PC-9 (cell line): Measurements from ENCODE around the gene SELENOT. TPM values are rescaled to one million over a fixed set of nuclear protein-coding genes. Genes with fewer than 3 reads are reported as not detected.

Source experiments
- BruUV-seq: library from RNA; stranded (reverse); fragments of 400-500 nt; replicated peaks from 2 replicates; lab custom pipeline; 2021; lab: Mats Ljungman, UMichigan
- CTCF ChIA-PET: fragments of 300-600 bp; sonication (Branson Sonifier 250); formaldehyde crosslinking; loops from one replicate; lab custom pipeline; 2022; ENCODE audit warnings: antibody characterized with exemption; lab: Charles Lee
- POLR2A ChIA-PET: fragments of 300-600 bp; sonication (Branson Sonifier 250); formaldehyde crosslinking; loops from one replicate; lab custom pipeline; 2022; ENCODE audit warnings: antibody characterized with exemption; ENCODE audit not compliant: unreplicated experiment; lab: Charles Lee
- DNase-seq, 2 experiments: peaks; one replicate each; pipeline versions ENCODE4 v3.0.0 to v3.0.0-alpha.2; 2015 to 2022; ENCODE audit warnings: mixed read lengths in 1 of 2
- H2AFZ ChIP-seq: fragments of 200-600 bp; sonication (generic); 2 replicates; pipeline ENCODE4 v1.8.1; 2017; ENCODE audit warnings: antibody characterized with exemption
- H3F3A ChIP-seq: fragments of 200-600 bp; sonication (generic); 2 replicates; pipeline ENCODE4 v1.8.1; 2017; ENCODE audit warnings: antibody characterized with exemption, mild to moderate bottlenecking, low read depth; ENCODE audit not compliant: insufficient read depth
- H3K27ac ChIP-seq: fragments of 200-600 bp; sonication (generic); 2 replicates; pipeline ENCODE4 v1.6.1; 2016; ENCODE audit warnings: mixed run types
- H3K27me3 ChIP-seq: fragments of 200-600 bp; sonication (generic); 2 replicates; pipeline ENCODE4 v1.6.1; 2016; ENCODE audit warnings: low read depth, mixed run types; ENCODE audit not compliant: insufficient read depth
- H3K36me3 ChIP-seq: fragments of 200-600 bp; sonication (generic); 2 replicates; pipeline ENCODE4 v1.6.1; 2016; ENCODE audit warnings: low read depth, mixed run types
- H3K4me1 ChIP-seq: fragments of 200-600 bp; sonication (generic); replicated peaks from 2 replicates; pipeline ENCODE4 v1.6.1; 2016; ENCODE audit warnings: mixed run types; ENCODE audit not compliant: insufficient read depth
- H3K4me2 ChIP-seq: fragments of 200-600 bp; sonication (generic); 2 replicates; pipeline ENCODE4 v1.6.1; 2017; ENCODE audit warnings: mixed run types
- H3K4me3 ChIP-seq: fragments of 200-600 bp; sonication (generic); 2 replicates; pipeline ENCODE4 v1.6.1; 2016; ENCODE audit warnings: mixed run types
- H3K79me2 ChIP-seq: fragments of 200-600 bp; sonication (generic); 2 replicates; pipeline ENCODE4 v1.6.1; 2017; ENCODE audit warnings: low read depth, mixed run types
- H3K9me2 ChIP-seq: fragments of 200-600 bp; sonication (generic); 2 replicates; pipeline ENCODE4 v1.8.1; 2017; ENCODE audit warnings: mild to moderate bottlenecking; ENCODE audit not compliant: insufficient read depth
- H3K9me3 ChIP-seq: fragments of 200-600 bp; sonication (generic); 2 replicates; pipeline ENCODE4 v1.8.1; 2016; ENCODE audit warnings: low read depth; ENCODE audit not compliant: insufficient read depth
- H4K20me1 ChIP-seq: fragments of 200-600 bp; sonication (generic); 2 replicates; pipeline ENCODE4 v1.8.1; 2017; ENCODE audit not compliant: insufficient read depth
- CTCF ChIP-seq: fragments of 200-600 bp; sonication (generic); conservative IDR thresholded peaks from 2 replicates; pipeline ENCODE4 v1.6.1; 2017; ENCODE audit warnings: mixed run types, antibody characterized with exemption, mild to moderate bottlenecking, moderate library complexity
- EZH2 ChIP-seq: fragments of 200-600 bp; sonication (generic); IDR thresholded peaks from 2 replicates; pipeline ENCODE4 v1.8.0; 2017; ENCODE audit warnings: antibody characterized with exemption, low read depth
- intact Hi-C: fragments of 100-400 bp; cut with micrococcal nuclease; formaldehyde crosslinking; loops from one replicate; pipeline ENCODE4 v1.10.0; 2022; ENCODE audit not compliant: unreplicated experiment
- total RNA-seq: library from RNA; stranded (reverse); gene quantifications from 2 replicates; pipeline ENCODE4 v1.2.3, GENCODE V29; 2021

Gene SELENOT
- total RNA-seq, 1 experiment from 2014 or later, result 84.1 TPM

GRCh38 chr3:150639262-150639661 lies 36.1 kb downstream of the SELENOT start:
- H3K27me3 ChIP-seq, result no peaks in the 10 kb centered on the region
- intact Hi-C loops, result no loop called here
- POLR2A ChIA-PET, result interaction anchor here (0.7 kb wide), 1 partner anchor 441 kb away, joined by 3 read pairs; no protein-coding TSS in a partner anchor
- H4K20me1 ChIP-seq, result no peaks in the 10 kb centered on the region
- TF ChIP-seq EZH2, result no peak
- no peak for TF ChIP-seq CTCF
- no peaks in the 10 kb centered on the region for H3K4me1 ChIP-seq
- no peaks in the 10 kb centered on the region for H3K79me2 ChIP-seq
- CTCF ChIA-PET, result no interaction called here
- no TSS peak for BruUV-seq
- H3F3A ChIP-seq, result no peaks in the 10 kb centered on the region
- no peak overlapping the region for H3K4me3 ChIP-seq
- no peaks in the 10 kb centered on the region for H3K9me2 ChIP-seq
- no peak overlapping the region for H3K4me2 ChIP-seq
- H2AFZ ChIP-seq, result no peak overlapping the region
- DNase-seq, result no peak
- H3K36me3 ChIP-seq, result no peaks in the 10 kb centered on the region
- H3K27ac ChIP-seq, result no peak overlapping the region
- no peaks in the 10 kb centered on the region; the same call in 1 of the 2 replicates for H3K9me3 ChIP-seq

- POLR2A ChIA-PET, result interaction anchor here (0.7 kb wide), 1 partner anchor 442 kb away, joined by 3 read pairs; no protein-coding TSS in a partner anchor
- Histone ChIP-seq H3K27ac (no peak overlapping the region), H3K4me1 (no peaks in the 10 kb centered on the region), H3K9me3 (no peaks in the 10 kb centered on the region; the same call in 1 of the 2 replicates), H3K4me2 (no peak overlapping the region), H2AFZ (no peak overlapping the region), H3F3A (no peaks in the 10 kb centered on the region), H4K20me1 (no peaks in the 10 kb centered on the region), H3K27me3 (no peaks in the 10 kb centered on the region), H3K4me3 (no peak overlapping the region), H3K79me2 (no peaks in the 10 kb centered on the region), H3K36me3 (no peaks in the 10 kb centered on the region), H3K9me2 (no peaks in the 10 kb centered on the region)
- no TSS peak for BruUV-seq
- TF ChIP-seq CTCF, result no peak
- TF ChIP-seq EZH2, result no peak
- DNase-seq, result no peak
- CTCF ChIA-PET, result no interaction called here
- intact Hi-C loops, result no loop called here
Measured at GRCh38 chr3:150640256-150640655, 37.1 kb downstream of the SELENOT start.

- no peaks in the 10 kb centered on the region for H3K36me3 ChIP-seq
- no peak for DNase-seq
- ChIA-PET POLR2A (no interaction called here), CTCF (no interaction called here)
- no peak overlapping the region for H3K27ac ChIP-seq
- no peaks in the 10 kb centered on the region for H3K9me3 ChIP-seq
- H3K79me2 ChIP-seq, result no peaks in the 10 kb centered on the region
- H4K20me1 ChIP-seq, result no peaks in the 10 kb centered on the region
- BruUV-seq, result no TSS peak
- no peak overlapping the region for H3K4me3 ChIP-seq
- H3K4me1 ChIP-seq, result no peaks in the 10 kb centered on the region
- no peak for TF ChIP-seq CTCF
- TF ChIP-seq EZH2, result no peak
- intact Hi-C loops, result no loop called here
- no peak overlapping the region for H3K4me2 ChIP-seq
- H2AFZ ChIP-seq, result no peak overlapping the region
- H3K9me2 ChIP-seq, result no peaks in the 10 kb centered on the region
- no peaks in the 10 kb centered on the region for H3K27me3 ChIP-seq
- H3F3A ChIP-seq, result no peaks in the 10 kb centered on the region
Measured at GRCh38 chr3:150653110-150653561, 50.0 kb downstream of the SELENOT start.
